Lung (tissue), 12 donors: ENCODE results near the gene ARHGEF4. TPM values are rescaled to one million over a fixed set of nuclear protein-coding genes. Genes with fewer than 3 reads are reported as not detected.

Experiments used
- ATAC-seq: fragments of 200-7000 bp; cut with Tn5 transposase; one replicate; pipeline ENCODE4 v1.9.1; 2020; ENCODE audit warnings: moderate number of reproducible peaks; ENCODE audit not compliant: insufficient read depth, low FRiP score
- DNase-seq, 3 donors: peaks; one replicate each; pipeline ENCODE4 v3.0.0-alpha.2; 2013 to 2017
- H3K27ac ChIP-seq, 2 donors: one replicate each; pipeline ENCODE4 v1.5.1; 2013; ENCODE audit warnings: mild to moderate bottlenecking in 2 of 2, moderate library complexity in 2 of 2, control low read depth in 1 of 2, inconsistent platforms in 1 of 2, low read depth in 1 of 2, low read length in 1 of 2
- H3K27me3 ChIP-seq, 3 donors: one replicate each; pipeline ENCODE4 v1.5.1; 2013; ENCODE audit warnings: low read length in 2 of 3; ENCODE audit not compliant: control insufficient read depth in 3 of 3, insufficient read depth in 3 of 3
- H3K36me3 ChIP-seq, 4 donors: one replicate each; pipeline ENCODE4 v1.5.1; 2013; ENCODE audit warnings: low read length in 4 of 4, mild to moderate bottlenecking in 1 of 4, moderate library complexity in 1 of 4; ENCODE audit not compliant: control insufficient read depth in 4 of 4, insufficient read depth in 4 of 4
- H3K4me1 ChIP-seq, 5 donors: one replicate each; pipeline ENCODE4 v1.5.1; 2013; ENCODE audit warnings: low read length in 5 of 5, mild to moderate bottlenecking in 2 of 5, moderate library complexity in 1 of 5; ENCODE audit not compliant: control insufficient read depth in 5 of 5, insufficient read depth in 5 of 5
- H3K4me3 ChIP-seq: one replicate; pipeline ENCODE4 v1.5.1; 2013; ENCODE audit warnings: mild to moderate bottlenecking, control low read depth, moderate library complexity
- H3K9ac ChIP-seq, 2 donors: one replicate each; pipeline ENCODE4 v1.5.1; 2013; ENCODE audit warnings: low read length in 2 of 2, control low read depth in 1 of 2; ENCODE audit not compliant: insufficient read depth in 1 of 2
- H3K9me3 ChIP-seq, 4 donors: one replicate each; pipeline ENCODE4 v1.5.1; 2013; ENCODE audit warnings: low read length in 3 of 4, mild to moderate bottlenecking in 1 of 4, moderate library complexity in 1 of 4; ENCODE audit not compliant: control insufficient read depth in 4 of 4, insufficient read depth in 3 of 4
- CTCF ChIP-seq: IDR thresholded peaks from 2 replicates; pipeline ENCODE4 v1.5.1; 2012; ENCODE audit warnings: mild to moderate bottlenecking; ENCODE audit errors: control extremely low read depth, extremely low read depth
- WGBS, 2 donors: extraction: QIAGEN DNeasy Blood & Tissue Kit; methylation state at CpG; one replicate each; pipeline ENCODE4 v1.1.7; 2013; 5-methylcytosine and 5-hydroxymethylcytosine counted together
- polyA plus RNA-seq, 2 donors: library from polyadenylated mRNA; stranded (reverse); fragments of 200-250 nt; gene quantifications; one replicate each; pipeline ENCODE4 v1.2.1, GENCODE V29; 2013
- total RNA-seq, 2 donors: library from RNA; depleted of rRNA in 1 of 2; stranded (reverse); fragments of >200 nt in 1 of 2; gene quantifications; one replicate each; pipeline ENCODE4 v1.2.1, GENCODE V29; 2014 to 2021
- donor health status: control.
- donor health status: control.
- donor health status: Bipolar disorder and iron deficiency.
- donor health status: healthy.
- donor health status: DM: yes; HTN: yes; CAD: no.

Gene ARHGEF4
- total and polyA plus RNA-seq, 4 donors = 1.8 to 15.9 (median 6.9) TPM

DNA sequence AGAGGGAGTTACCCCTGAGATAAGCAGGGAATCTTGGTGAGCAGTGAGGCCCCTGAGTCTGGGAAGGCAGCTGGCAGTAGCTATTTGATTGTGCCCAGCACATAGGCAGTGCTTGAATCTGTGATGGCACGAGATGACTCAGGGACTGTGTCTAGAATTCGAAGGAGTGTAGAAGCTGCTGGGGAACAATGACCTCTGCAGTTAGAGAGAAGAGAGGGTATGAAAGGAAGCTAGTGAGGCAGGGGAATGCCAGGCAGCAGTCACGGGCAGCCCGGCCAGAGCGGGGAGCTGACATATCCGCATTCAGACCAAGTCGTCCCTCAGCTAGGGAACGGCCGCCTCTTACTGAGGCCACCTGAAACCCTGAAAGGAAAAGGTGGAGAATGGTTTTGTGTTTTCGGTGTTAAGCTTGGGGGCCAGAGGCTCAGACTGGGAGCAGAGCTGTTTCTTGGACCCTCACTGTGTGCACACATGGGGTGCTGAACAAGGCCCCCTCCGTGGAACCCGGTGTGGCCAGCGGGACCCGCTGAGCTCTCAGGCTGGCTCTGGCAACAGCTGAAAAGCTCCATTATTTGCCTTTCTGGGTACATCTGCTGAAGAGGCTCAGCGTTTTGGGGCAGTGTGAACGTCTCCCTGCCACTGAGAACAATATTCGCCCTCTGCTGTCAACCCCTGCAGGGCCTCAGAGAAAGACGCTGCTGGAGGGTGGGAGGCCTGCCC lies 32.9 kb downstream of the ARHGEF4 start:
- no peaks in the 10 kb centered on the region for H3K9me3 ChIP-seq
- DNase-seq (no peak), ATAC-seq (no peak)

DNA sequence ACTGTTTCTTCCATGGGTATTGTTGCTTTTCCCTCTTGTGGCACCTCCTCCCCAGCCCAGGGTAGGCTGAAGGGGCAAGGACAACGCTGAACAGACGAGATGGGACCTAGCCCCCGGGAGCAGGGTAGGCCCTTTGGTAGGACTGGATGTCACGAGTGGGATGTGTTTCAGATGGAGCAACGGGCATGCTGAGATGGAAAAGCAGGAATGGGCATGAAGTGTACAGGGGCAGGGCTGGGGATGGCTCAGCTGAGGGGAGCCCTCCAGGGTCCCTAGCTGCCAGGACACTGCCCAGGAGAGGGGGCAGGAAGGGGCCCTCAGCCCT lies 33.4 kb downstream of the ARHGEF4 start:
- no peaks in the 10 kb centered on the region for H3K27me3 ChIP-seq
- ATAC-seq (no peak), DNase-seq (no peak)
- no peak overlapping the region for H3K4me3 ChIP-seq
- no peaks in the 10 kb centered on the region for H3K36me3 ChIP-seq
- no peak overlapping the region for H3K9ac ChIP-seq
- no peak for TF ChIP-seq CTCF
- H3K4me1 ChIP-seq = peaks cover 0 to 2% (median 0%) of the 10 kb centered on the region in 5 donors
- WGBS, 2 donors = 65 to 85% methylated on average over 5 of the region's 5 CpGs
- no peak overlapping the region for H3K27ac ChIP-seq
- no peaks in the 10 kb centered on the region for H3K9me3 ChIP-seq

More for the DNA sequence above, 32.9 kb downstream of the ARHGEF4 start:
- H3K4me3 ChIP-seq = no peak overlapping the region
- TF ChIP-seq CTCF = no peak
- peaks cover 0 to 6% (median 0%) of the 10 kb centered on the region in 5 donors for H3K4me1 ChIP-seq
- H3K36me3 ChIP-seq = no peaks in the 10 kb centered on the region
- no peak overlapping the region for H3K9ac ChIP-seq
- no peak overlapping the region for H3K27ac ChIP-seq
- H3K27me3 ChIP-seq = no peaks in the 10 kb centered on the region
- 72 to 87% methylated on average over 18 of the region's 18 CpGs for WGBS, 2 donors

GRCh38 chr2:130870779-130871178 lies 34.1 kb downstream of the ARHGEF4 start:
- Histone ChIP-seq H3K9me3 (no peaks in the 10 kb centered on the region), H3K27me3 (no peaks in the 10 kb centered on the region), H3K36me3 (no peaks in the 10 kb centered on the region), H3K4me3 (no peak overlapping the region), H3K9ac (no peak overlapping the region), H3K4me1 (no peaks in the 10 kb centered on the region), H3K27ac (no peak overlapping the region)
- DNase-seq (no peak), ATAC-seq (no peak)
- no peak for TF ChIP-seq CTCF
- 77 to 79% methylated on average over 7 of the region's 7 CpGs for WGBS, 2 donors
